ENCODE data around the gene RSBN1L. TPM values are rescaled to one million over a fixed set of nuclear protein-coding genes. Genes with fewer than 3 reads are reported as not detected.

Gene RSBN1L
- total RNA-seq, 4 donors from 2014 or later: 13.7 to 26.2 (median 19.8) TPM

- no peak for TF ChIP-seq EP300 (IDR thresholded peaks at IDR 0.05; ENCODE audit: low read depth)
- TF ChIP-seq POLR2AphosphoS5 (IDR thresholded peaks at IDR 0.05): no peak
- no peak for TF ChIP-seq POLR2A (IDR thresholded peaks at IDR 0.05)
- no peak for TF ChIP-seq CTCF (IDR thresholded peaks at IDR 0.05)
- WGBS, 2 donors (ENCODE audit: low coverage in 1 of 2): 59 to 69% methylated on average over 2 to 9 of the region's 9 CpGs
- Histone ChIP-seq H3K9me3 (no peaks in the 10 kb centered on the region), H3K27ac (peak overlapping the region in 2 of 4 donors; percentile 7 to 22), H3K27me3 (no peaks in the 10 kb centered on the region), H3K4me1 (peaks cover 4 to 55% (median 26%) of the 10 kb centered on the region in 4 donors), H3K4me3 (no peak overlapping the region), H3K36me3 (peaks cover 0 to 4% (median 0%) of the 10 kb centered on the region in 4 donors)
- intact Hi-C loops (cut with DNase I; ENCODE audit: low total_unique reads) (no loop called here), in situ Hi-C loops (cut with MboI; ENCODE audit: low pct_ligation_motif_present in 1 of 4, low pct_unique_long_range_greater_than_20kb in 1 of 4, low sequenced_read_pairs in 3 of 4) (no loop called here)
- DNase-seq: peak; percentile 50
These were observed 38.6 kb downstream of the RSBN1L start for GRCh38 chr7:77734659-77735421.

- 62 to 63% methylated on average over 1 of the region's 1 CpG for WGBS, 2 donors (ENCODE audit: low coverage in 1 of 2)
- in situ Hi-C loops (cut with MboI; ENCODE audit: low pct_ligation_motif_present in 1 of 4, low pct_unique_long_range_greater_than_20kb in 1 of 4, low sequenced_read_pairs in 3 of 4): no loop called here
- DNase-seq: no peak
- no peak overlapping the region for H3K27ac ChIP-seq
- intact Hi-C loops (cut with DNase I; ENCODE audit: low total_unique reads): no loop called here
- peaks cover 0 to 4% (median 0%) of the 10 kb centered on the region in 4 donors for H3K36me3 ChIP-seq
- H3K9me3 ChIP-seq: no peaks in the 10 kb centered on the region
- peaks cover 4 to 50% (median 21%) of the 10 kb centered on the region in 4 donors for H3K4me1 ChIP-seq
- TF ChIP-seq CTCF (IDR thresholded peaks at IDR 0.05) (no peak), POLR2AphosphoS5 (IDR thresholded peaks at IDR 0.05) (no peak)
- no peak overlapping the region for H3K4me3 ChIP-seq
- H3K27me3 ChIP-seq: no peaks in the 10 kb centered on the region
These were observed 39.2 kb downstream of the RSBN1L start for GRCh38 chr7:77735457-77735856.

GRCh38 chr7:77736991-77737390 is 40.7 kb downstream of the RSBN1L start:
- WGBS, 2 donors (ENCODE audit: low coverage in 1 of 2): 95 to 99% methylated on average over 5 of the region's 5 CpGs
- in situ Hi-C loops (cut with MboI; ENCODE audit: low pct_ligation_motif_present in 1 of 4, low pct_unique_long_range_greater_than_20kb in 1 of 4, low sequenced_read_pairs in 3 of 4) (no loop called here), intact Hi-C loops (cut with DNase I; ENCODE audit: low total_unique reads) (no loop called here)
- Histone ChIP-seq H3K27me3 (no peaks in the 10 kb centered on the region), H3K4me3 (no peak overlapping the region), H3K36me3 (peaks cover 0 to 4% (median 0%) of the 10 kb centered on the region in 4 donors), H3K27ac (no peak overlapping the region), H3K4me1 (peaks cover 4 to 36% (median 17%) of the 10 kb centered on the region in 4 donors), H3K9me3 (no peaks in the 10 kb centered on the region)
- TF ChIP-seq EP300 (IDR thresholded peaks at IDR 0.05; ENCODE audit: low read depth) (no peak), CTCF (IDR thresholded peaks at IDR 0.05) (no peak), POLR2AphosphoS5 (IDR thresholded peaks at IDR 0.05) (no peak), POLR2A (IDR thresholded peaks at IDR 0.05) (no peak)
- DNase-seq: no peak

- Histone ChIP-seq H3K27me3 (no peaks in the 10 kb centered on the region), H3K27ac (no peak overlapping the region), H3K36me3 (peaks cover 0 to 4% (median 0%) of the 10 kb centered on the region in 4 donors), H3K4me1 (peaks cover 0 to 30% (median 13%) of the 10 kb centered on the region in 4 donors), H3K4me3 (no peak overlapping the region), H3K9me3 (no peaks in the 10 kb centered on the region)
- DNase-seq: no peak
- WGBS, 2 donors (ENCODE audit: low coverage in 1 of 2): 88 to 90% methylated on average over 1 of the region's 1 CpG
- in situ Hi-C loops (cut with MboI; ENCODE audit: low pct_ligation_motif_present in 1 of 4, low pct_unique_long_range_greater_than_20kb in 1 of 4, low sequenced_read_pairs in 3 of 4) (no loop called here), intact Hi-C loops (cut with DNase I; ENCODE audit: low total_unique reads) (no loop called here)
- no peak for TF ChIP-seq POLR2A (IDR thresholded peaks at IDR 0.05)
- no peak for TF ChIP-seq POLR2AphosphoS5 (IDR thresholded peaks at IDR 0.05)
- no peak for TF ChIP-seq EP300 (IDR thresholded peaks at IDR 0.05; ENCODE audit: low read depth)
- no peak for TF ChIP-seq CTCF (IDR thresholded peaks at IDR 0.05)
These were observed 42.1 kb downstream of the RSBN1L start for GRCh38 chr7:77738382-77738781.

Data from transverse colon (tissue), 4 donors.